Stromal cell of bone marrow (primary cell): ENCODE measurements around the gene DDX56.
A peak's percentile ranks its signal among the peaks of the same experiment; 100 is the strongest.

ENCODE experiments used
- DNase-seq: peaks from one replicate; pipeline ENCODE4 v3.0.0-alpha.2; 2012; ENCODE audit warnings: low read depth

Gene DDX56

DNA sequence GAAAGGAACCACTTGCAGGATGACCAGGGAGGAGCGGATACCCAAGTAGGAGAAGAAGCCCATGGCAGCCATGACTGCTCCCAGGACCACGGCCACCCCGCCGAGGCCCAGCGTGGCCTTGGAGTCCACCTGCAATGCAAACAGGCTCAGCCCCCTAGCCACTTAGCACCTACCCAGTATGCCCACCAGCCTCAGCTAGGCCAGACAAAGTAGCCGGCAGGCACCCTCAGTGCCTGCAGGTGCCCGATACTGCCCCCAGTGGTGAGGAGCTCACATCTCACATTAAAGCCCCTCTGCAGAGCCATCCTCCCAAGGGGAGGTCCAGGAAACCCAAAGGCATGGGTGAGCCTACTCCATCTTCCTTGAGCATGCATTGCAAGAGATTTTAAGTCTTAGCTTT, 39.2 kb downstream of the DDX56 start:
- DNase-seq = no peak

DNA sequence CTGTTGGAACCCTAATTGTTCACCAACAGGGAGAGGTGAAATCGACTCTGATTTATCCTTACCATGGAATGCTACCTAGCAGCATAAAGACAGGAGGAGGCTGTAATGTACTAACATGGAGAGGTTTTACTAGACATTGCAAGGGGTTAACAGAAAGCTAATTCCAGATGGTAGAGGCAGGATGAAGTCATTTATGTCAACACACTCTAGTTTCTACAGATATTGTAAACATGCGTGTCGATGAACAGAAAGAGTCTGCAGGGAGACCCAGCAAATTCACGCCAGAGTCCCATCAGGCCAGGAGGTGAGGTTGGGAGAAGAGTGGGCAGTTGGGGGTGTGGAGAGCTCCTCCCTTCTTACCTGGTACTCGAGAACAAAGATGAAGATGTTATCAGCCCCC, 39.6 kb downstream of the DDX56 start:
- no peak for DNase-seq

DNA sequence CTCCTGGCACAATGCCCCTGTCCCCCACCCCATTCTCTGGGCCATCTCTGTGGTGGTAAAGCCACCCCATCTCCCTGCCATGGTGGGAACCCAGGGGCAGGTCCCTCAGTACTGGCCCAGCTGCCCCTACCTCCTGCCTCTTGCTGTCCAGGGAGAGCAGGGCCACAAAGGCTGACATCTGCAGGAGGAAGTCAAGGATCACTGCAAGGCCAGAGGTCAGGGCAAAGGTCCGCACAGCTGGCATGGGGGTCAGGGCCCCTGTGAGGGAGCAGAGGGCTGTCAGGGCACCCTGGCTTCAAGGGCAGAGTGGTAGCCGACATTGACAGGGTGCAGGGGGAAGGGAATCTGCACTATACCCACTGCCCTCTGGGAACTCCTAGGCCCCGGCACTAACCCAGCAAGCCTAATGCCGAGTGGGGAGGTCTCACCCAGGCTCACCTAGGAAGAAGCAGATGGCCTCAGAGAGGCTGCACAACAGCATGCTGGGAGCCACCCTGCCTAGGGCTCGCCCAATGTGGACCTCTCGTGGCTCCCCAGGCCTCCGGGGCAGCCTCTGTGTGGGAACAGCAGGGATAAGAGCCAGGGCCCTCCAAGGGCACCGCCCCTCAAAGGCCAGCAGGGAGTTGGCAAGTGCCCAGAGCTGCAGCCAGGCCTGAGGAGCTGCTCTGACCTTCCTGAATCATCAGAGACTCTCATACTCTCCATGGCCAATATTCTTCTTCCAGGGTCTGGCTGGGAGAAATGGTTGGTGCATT, 40.2 kb downstream of the DDX56 start:
- DNase-seq = peak; percentile 8

DNA sequence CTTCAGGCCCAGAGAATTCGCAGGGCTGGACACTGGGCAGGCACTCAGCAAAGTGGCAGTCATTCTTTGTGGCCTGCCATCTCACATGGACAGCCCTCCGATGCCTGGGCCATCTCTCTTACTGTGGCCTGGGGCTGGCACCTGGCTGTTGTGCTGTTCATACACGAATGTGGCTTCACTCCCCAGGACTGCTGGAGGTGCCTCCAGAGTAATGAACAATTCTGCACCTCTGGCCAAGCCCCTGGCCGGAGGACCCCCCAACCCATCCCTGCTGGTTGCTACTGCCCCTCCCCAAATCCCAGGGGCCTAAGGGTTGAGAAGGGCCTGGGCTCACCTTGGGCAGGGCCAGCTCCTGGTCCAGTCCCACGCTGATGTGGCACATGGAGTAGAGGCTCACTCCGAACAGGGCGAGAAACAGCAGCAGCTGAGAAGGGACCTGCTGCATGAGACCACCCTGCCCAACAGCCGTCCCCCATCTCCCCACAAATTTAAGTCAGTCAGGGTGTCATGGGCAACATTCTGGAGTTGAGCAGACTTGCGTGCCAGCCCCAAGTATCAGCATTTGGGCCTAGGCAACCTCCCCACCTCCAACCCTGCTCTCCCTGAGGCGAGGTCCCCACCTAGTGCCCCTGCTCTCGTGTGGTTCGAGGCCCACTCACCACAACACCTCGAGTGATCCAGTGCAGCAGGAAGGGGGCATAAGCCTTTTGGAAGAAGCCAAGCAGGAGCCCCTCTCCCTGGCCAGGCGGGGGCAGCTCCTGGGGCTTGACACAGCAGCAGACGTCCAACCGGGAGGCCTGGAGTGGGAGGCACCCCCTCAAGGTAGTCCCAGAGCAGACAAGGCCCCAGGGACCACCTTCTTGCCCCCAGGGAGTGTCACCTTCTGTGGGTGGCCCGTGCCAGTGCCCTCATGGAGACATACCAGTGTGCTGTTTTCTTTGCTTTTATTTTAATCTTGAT, 42.0 kb downstream of the DDX56 start:
- DNase-seq = no peak

DNA sequence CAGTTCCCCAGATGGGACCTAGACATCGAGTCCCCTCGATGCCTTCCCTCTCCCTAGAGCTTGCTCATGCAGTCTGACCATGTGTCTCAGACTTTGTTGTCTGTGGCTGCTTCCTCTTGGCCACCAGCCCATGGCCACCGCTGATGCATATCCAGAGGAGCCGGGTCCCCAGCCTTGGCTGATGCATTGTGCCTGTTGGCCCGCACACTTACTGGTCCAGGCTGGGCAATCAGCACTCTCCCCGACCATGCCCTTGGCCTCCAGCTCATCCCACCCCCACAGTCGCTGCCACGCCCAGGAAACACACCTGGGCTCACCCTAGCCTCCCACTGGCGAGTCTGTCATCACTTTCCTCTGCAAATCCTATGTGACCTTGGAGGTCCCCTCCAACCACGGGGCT, 42.7 kb downstream of the DDX56 start:
- no peak for DNase-seq

DNA sequence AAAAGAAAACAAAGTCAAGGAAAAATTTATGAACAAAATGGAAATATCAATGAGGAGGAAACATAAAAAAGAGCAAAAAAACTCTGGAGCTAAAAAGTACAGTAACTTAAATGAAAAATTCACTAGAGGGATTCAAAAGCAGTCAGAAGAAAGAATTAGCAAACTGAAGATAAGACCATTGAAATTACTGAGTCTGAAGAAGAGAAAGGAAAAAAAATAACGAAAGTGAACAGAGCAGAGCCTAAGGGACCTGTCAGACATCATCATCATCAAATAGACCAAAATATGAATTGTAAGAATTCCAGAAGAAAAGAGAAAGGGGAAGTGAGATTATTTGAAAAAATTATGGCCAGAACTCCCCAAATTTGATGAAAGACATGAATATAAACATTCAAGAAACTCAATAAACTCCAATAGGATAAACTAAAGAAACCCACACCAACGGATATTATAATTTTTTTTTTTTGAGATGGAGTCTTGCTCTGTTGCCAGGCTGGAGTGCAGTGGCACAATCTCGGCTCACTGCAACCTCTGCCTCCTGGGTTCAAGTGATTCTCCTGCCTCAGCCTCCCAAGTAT, 48.8 kb downstream of the DDX56 start:
- DNase-seq = no peak

DNA sequence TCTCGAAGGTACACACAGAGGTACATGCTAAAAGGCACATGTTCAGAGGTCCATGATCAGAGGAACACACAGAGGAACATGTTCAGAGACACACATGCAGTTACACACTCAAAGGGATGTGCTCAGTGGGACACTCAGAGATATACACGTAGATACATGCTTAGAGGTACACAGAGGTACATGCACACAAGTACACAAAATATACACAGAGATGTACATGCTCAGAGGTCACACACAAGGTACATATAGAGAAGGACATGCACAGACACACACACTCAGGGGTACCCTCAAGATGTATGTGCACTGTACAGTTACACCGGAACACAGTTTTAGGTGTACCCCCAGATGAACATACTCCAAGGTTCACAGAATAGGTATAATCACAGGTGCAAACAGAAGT, 51.4 kb downstream of the DDX56 start:
- DNase-seq = no peak

DNA sequence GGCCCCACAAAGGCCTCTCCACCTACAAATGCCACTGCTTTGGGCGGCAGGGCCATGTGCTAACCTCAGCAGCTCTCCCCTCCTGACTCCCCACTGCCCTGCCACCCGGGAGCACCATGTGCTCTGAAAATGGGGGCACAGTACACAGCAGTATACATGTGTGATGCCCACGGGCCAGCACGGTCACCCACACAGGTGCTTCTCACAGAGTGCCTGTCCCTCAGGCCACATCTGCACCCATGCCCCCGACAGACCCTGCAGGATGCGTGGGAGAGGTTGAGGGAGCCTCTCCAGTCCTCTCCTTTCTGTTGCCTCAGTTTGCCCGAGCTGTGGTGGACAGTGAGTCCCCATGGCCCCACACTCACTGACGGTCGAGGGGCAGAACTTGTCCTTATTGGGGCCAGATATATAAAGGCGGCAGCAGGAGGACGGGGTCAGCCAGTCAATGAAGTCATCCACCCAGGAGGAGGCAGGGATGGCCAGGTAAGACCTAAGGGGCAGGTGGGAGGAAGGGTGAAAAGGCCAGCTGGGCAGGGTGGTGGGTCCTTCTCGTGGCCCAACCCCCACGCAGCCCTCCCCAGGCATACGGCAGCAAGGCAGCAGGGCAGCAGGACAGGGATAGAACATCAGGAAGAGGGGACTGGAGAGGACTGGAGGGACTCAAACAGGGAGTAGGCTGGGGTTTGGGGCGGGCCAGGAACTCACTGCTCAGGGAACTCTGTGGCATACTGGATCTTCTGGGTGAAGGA, 52.2 kb downstream of the DDX56 start:
- no peak for DNase-seq

DNA sequence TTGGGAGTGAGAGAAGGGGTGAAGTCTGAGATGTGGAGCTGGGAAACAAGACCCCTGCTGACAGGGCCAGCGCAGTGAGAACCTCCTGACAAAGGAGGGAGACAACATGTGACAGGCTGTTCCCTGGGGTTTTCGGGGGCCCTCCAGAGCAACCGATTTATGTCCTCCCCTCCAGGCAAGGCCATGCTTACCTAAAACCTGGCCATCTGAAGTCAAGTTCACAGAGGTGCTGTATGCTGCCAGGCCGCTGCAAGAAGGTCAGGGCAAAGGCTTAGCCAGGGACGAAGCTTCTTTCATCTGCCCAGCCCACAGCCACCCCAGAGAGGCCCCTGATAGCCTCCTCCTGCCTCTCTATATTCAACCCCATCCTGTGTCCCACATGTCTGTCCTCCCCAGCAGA, 53.1 kb downstream of the DDX56 start:
- DNase-seq = no peak

DNA sequence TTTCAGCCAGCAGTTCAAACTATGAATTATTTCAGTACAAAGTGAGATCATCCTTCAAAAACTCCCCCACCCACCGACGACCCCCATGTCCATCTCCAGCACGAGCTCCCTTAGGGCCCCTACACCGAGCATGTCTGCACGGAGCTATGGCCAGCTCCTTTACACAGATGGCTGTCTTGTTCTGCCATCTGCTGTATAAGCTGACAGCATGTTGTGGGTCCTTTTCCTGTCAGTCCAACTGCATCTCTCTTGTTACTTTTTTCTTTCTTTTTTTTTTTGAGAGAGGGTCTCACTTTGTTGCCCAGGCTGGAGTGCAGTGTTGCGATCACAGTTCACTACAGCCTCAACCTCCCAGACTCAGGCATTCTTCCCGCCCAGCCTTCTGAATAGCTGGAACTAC, 54.2 kb downstream of the DDX56 start:
- no peak for DNase-seq

DNA sequence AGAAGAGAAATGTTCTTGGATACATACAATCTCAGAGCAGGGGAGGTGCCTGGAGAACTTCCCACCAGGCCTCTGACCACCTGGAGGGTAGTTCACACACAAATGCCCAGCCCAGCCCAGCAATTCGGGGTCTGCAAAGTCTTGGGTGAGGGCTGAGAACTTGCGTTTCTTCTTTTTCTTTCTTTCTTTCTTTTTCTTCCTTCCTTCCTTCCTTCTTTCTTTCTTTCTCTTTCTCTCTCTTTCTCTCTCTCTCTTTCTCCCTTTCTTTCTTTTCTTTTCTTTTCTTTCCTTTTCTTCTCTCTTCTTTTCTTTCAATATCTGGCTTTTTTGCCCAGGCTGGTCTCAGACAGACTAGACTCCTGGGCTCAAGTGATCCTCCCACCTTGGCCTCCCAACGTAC, 54.9 kb downstream of the DDX56 start:
- no peak for DNase-seq

DNA sequence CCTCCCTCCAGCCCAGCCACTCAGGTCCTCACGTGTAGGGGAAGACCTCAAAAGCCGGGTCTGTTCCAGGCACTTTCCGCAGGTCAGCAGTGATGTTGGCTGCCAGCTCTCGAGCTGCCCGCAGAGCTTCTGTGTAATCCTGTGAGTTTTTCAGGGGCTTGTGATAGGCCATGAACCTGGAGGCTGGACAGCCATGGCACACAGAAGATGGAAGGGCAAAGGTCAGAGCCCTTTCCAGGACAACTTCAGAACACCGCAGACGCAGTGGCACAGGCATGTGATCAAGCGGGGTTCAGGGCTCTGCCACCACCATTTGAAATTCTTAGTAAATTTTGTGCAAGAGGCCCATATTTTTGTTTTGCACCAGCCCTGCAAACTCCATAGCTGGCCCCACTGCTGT, 56.5 kb downstream of the DDX56 start:
- no peak for DNase-seq
